ENCODE results near the gene CNPPD1.

Gene CNPPD1

DNA sequence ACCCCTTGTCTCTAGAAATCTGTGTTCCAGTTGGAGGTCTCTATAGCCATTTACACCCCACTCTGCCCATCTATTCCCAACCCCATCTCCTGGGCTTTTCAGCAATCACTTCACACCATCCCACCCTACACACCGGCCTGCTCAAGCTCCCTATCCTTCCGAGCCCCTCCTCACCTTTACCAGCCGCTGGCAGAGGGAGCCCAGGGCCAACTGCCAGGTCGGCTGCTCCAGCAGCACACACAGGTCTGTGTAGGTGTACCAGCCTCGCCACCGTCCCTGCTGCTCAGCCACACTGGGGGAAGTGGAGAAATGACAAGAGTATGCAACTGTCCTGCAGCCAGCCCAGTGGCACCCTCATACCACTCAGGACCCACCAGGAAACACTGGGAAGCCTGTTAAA lies 3.5 kb downstream of the CNPPD1 start:
- Histone ChIP-seq H4K20me1 (peaks cover 0 to 57% (median 24%) of the 10 kb centered on the region in 11 experiments; a peak in 15 of 22 replicates), H3K4me3 (no peak overlapping the region), H3K27ac (no peak overlapping the region), H3K9ac (peak overlapping the region in 5 of 11 experiments; percentile 5 to 97 (median 52); a peak in 3 of 22 replicates), H3K36me3 (peaks cover 35 to 53% (median 42%) of the 10 kb centered on the region in 11 experiments), H3K4me2 (no peak overlapping the region; a peak in 1 of 22 replicates), H3K27me3 (no peaks in the 10 kb centered on the region), H3K4me1 (peaks cover 18 to 46% (median 25%) of the 10 kb centered on the region in 10 experiments), H3K9me3 (replicated peaks in 1 of 11) (no peaks in the 10 kb centered on the region)
- TF ChIP-seq Cebpa-rat (IDR thresholded peaks at IDR 0.05): no peak

DNA sequence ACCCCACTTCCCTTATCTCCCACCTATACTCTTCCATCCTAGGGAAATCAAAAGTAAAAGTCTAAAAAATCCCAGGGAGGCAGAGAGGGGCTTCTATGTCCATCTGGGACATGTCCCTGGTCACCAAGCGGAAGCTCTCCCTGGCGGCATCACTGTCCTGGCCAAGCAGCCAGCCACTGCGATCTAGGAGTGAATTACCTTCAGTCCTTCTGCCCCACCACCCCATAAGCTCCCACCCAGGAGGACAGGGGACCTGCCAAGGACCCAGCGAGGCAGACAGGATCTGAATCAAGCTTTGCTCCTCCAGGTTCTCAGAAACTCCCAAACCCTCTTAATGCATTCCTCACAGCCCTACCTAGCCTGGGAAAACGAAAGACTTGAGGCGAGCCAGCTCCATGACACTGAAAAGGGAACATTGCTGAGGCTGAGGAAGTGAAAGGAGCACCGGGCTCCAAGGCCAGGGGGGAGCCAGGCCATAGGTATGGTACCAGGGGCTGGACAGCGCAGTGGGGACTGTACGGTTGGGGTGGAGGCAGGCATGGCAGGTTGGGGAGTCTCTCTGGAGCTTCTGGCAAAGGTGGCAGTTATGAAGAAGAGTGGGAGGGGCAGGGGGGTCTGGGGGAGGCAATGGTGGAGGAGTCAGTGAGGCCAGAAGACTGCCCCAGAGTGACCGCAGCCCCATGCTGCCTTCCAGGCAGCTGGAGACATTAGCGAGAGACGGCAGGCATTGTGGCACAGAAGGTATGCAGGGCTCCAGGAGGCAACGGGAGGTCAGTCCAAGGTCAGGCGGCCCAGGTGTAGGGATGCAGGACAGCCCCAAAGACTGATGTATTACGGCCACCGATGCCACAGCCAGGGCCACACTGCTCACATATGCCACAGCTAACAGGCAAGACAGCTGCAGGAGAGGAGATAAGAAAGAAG lies 4.2 kb downstream of the CNPPD1 start:
- no peak overlapping the region for H3K27ac ChIP-seq
- H3K4me1 ChIP-seq: peaks cover 17 to 46% (median 24%) of the 10 kb centered on the region in 10 experiments
- peak overlapping the region in 6 of 11 experiments; percentile 7 to 58 (median 36); a peak in 7 of 22 replicates for H3K9ac ChIP-seq
- no peak overlapping the region for H3K4me2 ChIP-seq
- H3K4me3 ChIP-seq: no peak overlapping the region
- peaks cover 35 to 53% (median 42%) of the 10 kb centered on the region in 11 experiments for H3K36me3 ChIP-seq
- no peaks in the 10 kb centered on the region for H3K9me3 ChIP-seq (replicated peaks in 1 of 11)
- no peaks in the 10 kb centered on the region for H3K27me3 ChIP-seq
- no peak for TF ChIP-seq Cebpa-rat (IDR thresholded peaks at IDR 0.05)
- H4K20me1 ChIP-seq: peaks cover 0 to 57% (median 24%) of the 10 kb centered on the region in 11 experiments; a peak in 15 of 22 replicates

DNA sequence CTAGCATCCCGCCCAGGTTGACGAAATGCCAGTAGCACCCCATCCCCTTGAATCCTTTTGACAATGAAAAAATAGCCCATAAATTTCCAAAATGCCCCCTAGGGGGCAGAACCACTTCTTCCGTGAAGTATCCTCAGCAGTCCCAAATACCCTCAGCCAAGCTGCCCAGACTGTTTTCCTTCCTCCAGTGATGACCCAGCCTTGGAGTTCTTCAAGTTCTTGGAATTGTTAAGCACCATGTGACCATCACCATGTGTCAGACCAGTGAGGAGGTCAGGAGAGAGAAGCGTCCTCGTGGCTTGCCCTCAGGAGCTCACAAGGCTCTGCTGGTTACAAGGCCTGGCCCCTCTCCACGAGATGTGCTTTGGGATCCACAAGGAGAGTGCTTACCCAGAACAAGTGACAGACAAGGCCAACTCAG lies 5.5 kb downstream of the CNPPD1 start:
- Histone ChIP-seq H3K36me3 (peaks cover 35 to 63% (median 42%) of the 10 kb centered on the region in 11 experiments), H3K4me2 (peak overlapping the region in 1 of 11 experiments; percentile 38; a peak in 1 of 22 replicates), H3K4me3 (no peak overlapping the region), H3K9me3 (replicated peaks in 1 of 11) (no peaks in the 10 kb centered on the region), H3K27ac (no peak overlapping the region), H3K9ac (peak overlapping the region in 1 of 11 experiments; percentile 58; a peak in 1 of 22 replicates), H4K20me1 (peaks cover 0 to 57% (median 24%) of the 10 kb centered on the region in 11 experiments; a peak in 15 of 22 replicates), H3K4me1 (peaks cover 11 to 46% (median 19%) of the 10 kb centered on the region in 10 experiments), H3K27me3 (no peaks in the 10 kb centered on the region)
- no peak for TF ChIP-seq Cebpa-rat (IDR thresholded peaks at IDR 0.05)

GRCh38 chr2:219169930-219170654 lies 6.6 kb downstream of the CNPPD1 start, which contains the start of gene SLC23A3:
Gene SLC23A3, minus strand, starts transcription at chr2:219170029. Its CDS starts 45 bp downstream, at chr2:219169984.
- H3K4me1 ChIP-seq: peaks cover 1 to 38% (median 8%) of the 10 kb centered on the region in 10 experiments; a peak in 19 of 20 replicates
- no peak within 1 kb of the TSS for H3K4me2 ChIP-seq
- no peak within 1 kb of the TSS for H3K27ac ChIP-seq
- H3K4me3 ChIP-seq: no peak within 1 kb of the TSS
- no peaks in the 10 kb centered on the region for H3K27me3 ChIP-seq
- peaks cover 0 to 48% (median 22%) of the 10 kb centered on the region in 11 experiments; a peak in 14 of 22 replicates for H4K20me1 ChIP-seq
- no peak for TF ChIP-seq Cebpa-rat (IDR thresholded peaks at IDR 0.05)
- H3K9ac ChIP-seq: peak within 1 kb of the TSS in 1 of 11 experiments; percentile 6; a peak in 2 of 22 replicates
- peaks cover 35 to 65% (median 39%) of the 10 kb centered on the region in 11 experiments for H3K36me3 ChIP-seq
- H3K9me3 ChIP-seq (replicated peaks in 1 of 11): no peaks in the 10 kb centered on the region

DNA sequence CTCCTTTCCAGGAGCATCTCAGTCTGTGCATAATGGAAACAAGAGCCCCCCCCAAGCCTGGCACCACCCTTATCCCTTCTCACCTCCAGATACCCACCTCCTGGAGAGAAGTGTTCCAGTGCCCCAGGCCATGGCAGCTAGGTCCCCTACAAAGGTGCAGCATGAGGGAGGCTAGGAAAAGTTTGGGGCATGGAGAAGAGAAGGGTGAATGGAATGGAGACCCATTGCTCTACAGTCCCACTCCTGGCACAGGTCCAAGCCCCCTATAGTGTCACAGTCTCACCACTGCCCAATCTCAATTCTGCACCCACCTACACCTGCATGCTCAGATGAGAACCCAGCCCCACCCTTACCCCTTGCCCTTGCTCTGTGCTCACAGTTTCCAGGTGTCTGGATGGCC lies 7.8 kb downstream of the CNPPD1 start:
- Histone ChIP-seq H3K4me3 (no peak overlapping the region), H3K36me3 (peaks cover 23 to 58% (median 27%) of the 10 kb centered on the region in 11 experiments), H3K27me3 (no peaks in the 10 kb centered on the region), H3K9me3 (replicated peaks in 1 of 11) (no peaks in the 10 kb centered on the region), H4K20me1 (peaks cover 0 to 37% (median 19%) of the 10 kb centered on the region in 11 experiments; a peak in 13 of 22 replicates), H3K27ac (no peak overlapping the region), H3K9ac (no peak overlapping the region; a peak in 1 of 22 replicates), H3K4me1 (peaks cover 0 to 26% (median 0%) of the 10 kb centered on the region in 10 experiments; a peak in 5 of 20 replicates), H3K4me2 (no peak overlapping the region)
- no peak for TF ChIP-seq Cebpa-rat (IDR thresholded peaks at IDR 0.05)

DNA sequence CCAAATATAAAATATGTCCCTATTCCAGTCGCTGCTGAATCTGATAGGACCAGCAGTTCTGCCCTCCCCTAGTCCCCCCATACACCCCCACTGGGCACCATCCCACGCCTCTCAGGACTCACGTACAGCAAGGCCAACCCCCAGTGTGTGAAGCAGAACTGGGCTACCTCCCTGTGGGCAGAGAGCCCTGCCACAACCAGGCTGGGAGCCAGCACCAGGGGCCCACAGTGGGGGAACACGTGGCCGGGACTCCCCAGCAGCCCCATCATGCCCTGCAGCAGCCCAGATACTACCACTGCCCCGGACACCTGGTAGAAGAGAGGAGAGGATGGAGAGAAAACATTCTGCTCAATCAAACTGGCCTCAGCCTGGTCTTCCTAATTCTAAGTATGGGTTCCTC lies 8.2 kb downstream of the CNPPD1 start:
- H3K9me3 ChIP-seq (replicated peaks in 1 of 11): no peaks in the 10 kb centered on the region
- H3K27ac ChIP-seq: no peak overlapping the region
- peaks cover 0 to 22% (median 0%) of the 10 kb centered on the region in 10 experiments; a peak in 5 of 20 replicates for H3K4me1 ChIP-seq
- H3K4me2 ChIP-seq: no peak overlapping the region
- no peak for TF ChIP-seq Cebpa-rat (IDR thresholded peaks at IDR 0.05)
- peaks cover 0 to 33% (median 18%) of the 10 kb centered on the region in 11 experiments; a peak in 13 of 22 replicates for H4K20me1 ChIP-seq
- no peak overlapping the region; a peak in 1 of 22 replicates for H3K9ac ChIP-seq
- peaks cover 19 to 54% (median 23%) of the 10 kb centered on the region in 11 experiments for H3K36me3 ChIP-seq
- H3K27me3 ChIP-seq: no peaks in the 10 kb centered on the region
- H3K4me3 ChIP-seq: no peak overlapping the region

DNA sequence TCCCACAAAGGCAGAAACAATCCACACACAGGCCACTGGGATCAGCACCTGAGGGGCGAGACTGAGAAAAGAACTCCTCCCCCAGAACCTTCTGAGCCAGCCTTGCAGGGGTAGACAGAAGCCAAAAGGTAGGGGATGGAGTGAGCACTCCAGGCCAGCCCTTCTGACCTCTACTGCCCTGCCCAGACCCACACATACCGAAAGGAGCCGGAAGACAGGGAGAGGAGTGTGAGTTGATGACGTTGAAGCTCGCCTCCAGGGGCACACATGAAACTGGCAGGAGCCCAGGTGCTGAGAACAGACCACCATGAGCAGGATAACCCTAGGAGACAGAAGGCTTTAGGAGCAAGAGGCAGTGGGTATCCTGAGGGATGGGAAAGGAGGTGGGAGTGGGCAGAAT lies 8.7 kb downstream of the CNPPD1 start:
- H3K27ac ChIP-seq: no peak overlapping the region
- H3K4me3 ChIP-seq: no peak overlapping the region
- H4K20me1 ChIP-seq: peaks cover 0 to 28% (median 12%) of the 10 kb centered on the region in 11 experiments; a peak in 12 of 22 replicates
- H3K4me1 ChIP-seq: peaks cover 0 to 17% (median 0%) of the 10 kb centered on the region in 10 experiments; a peak in 2 of 20 replicates
- H3K9ac ChIP-seq: no peak overlapping the region
- no peaks in the 10 kb centered on the region for H3K27me3 ChIP-seq
- H3K4me2 ChIP-seq: no peak overlapping the region
- H3K36me3 ChIP-seq: peaks cover 14 to 49% (median 18%) of the 10 kb centered on the region in 11 experiments
- no peak for TF ChIP-seq Cebpa-rat (IDR thresholded peaks at IDR 0.05)
- no peaks in the 10 kb centered on the region for H3K9me3 ChIP-seq (replicated peaks in 1 of 11)

GRCh38 chr2:219165058-219165911 lies 11.4 kb downstream of the CNPPD1 start:
- H3K4me1 ChIP-seq: peaks cover 6 to 10% (median 9%) of the 10 kb centered on the region in 10 experiments
- no peak overlapping the region for H3K4me3 ChIP-seq
- 0 out of 22 replicates have a peak, but pooled peaks cover 0 to 7% (median 0%) of the 10 kb centered on the region in 11 experiments for H4K20me1 ChIP-seq
- no peak overlapping the region for H3K27ac ChIP-seq
- H3K9ac ChIP-seq: no peak overlapping the region; a peak in 1 of 22 replicates
- H3K4me2 ChIP-seq: no peak overlapping the region
- H3K9me3 ChIP-seq (replicated peaks in 1 of 11): no peaks in the 10 kb centered on the region
- peaks cover 0 to 25% (median 0%) of the 10 kb centered on the region in 11 experiments; a peak in 5 of 22 replicates for H3K36me3 ChIP-seq
- H3K27me3 ChIP-seq: no peaks in the 10 kb centered on the region
- TF ChIP-seq Cebpa-rat (IDR thresholded peaks at IDR 0.05): no peak

Data from BLaER1 treated with 17β-estradiol and CSF1 and Interleukin-3, amounts not matched to agents 10 nM and 100 nM (cell line).